HEK293 (cell line): ENCODE measurements around the gene PTPN12.

Experiments used
- HOXA7 ChIP-seq: sonication (generic); formaldehyde crosslinking; IDR thresholded peaks from 2 replicates; pipeline ENCODE4 v1.8.1; 2022; ENCODE audit warnings: missing genetic modification reagents, borderline replicate concordance
- KLF8 ChIP-seq: fragments of 450-650 bp; formaldehyde crosslinking; IDR thresholded peaks from 2 replicates; pipeline ENCODE4 v1.5.1; 2016; ENCODE audit warnings: missing biosample characterization, missing genetic modification characterization
- TRIM28 ChIP-seq: IDR thresholded peaks from 2 replicates; pipeline ENCODE4 v1.6.1; 2011; ENCODE audit warnings: low read length, control low read depth, borderline replicate concordance
- ZNF19 ChIP-seq: fragments of 450-650 bp; formaldehyde crosslinking; IDR thresholded peaks from 2 replicates; pipeline ENCODE4; 2016; ENCODE audit warnings: missing biosample characterization, missing genetic modification characterization, low read depth
- ZNF311 ChIP-seq: fragments of 450-650 bp; formaldehyde crosslinking; IDR thresholded peaks from 2 replicates; pipeline ENCODE4 v1.5.1; 2017; ENCODE audit warnings: missing biosample characterization, missing genetic modification characterization, borderline replicate concordance
- ZNF501 ChIP-seq: fragments of 450-650 bp; formaldehyde crosslinking; IDR thresholded peaks from 2 replicates; pipeline ENCODE4 v1.5.1; 2016; ENCODE audit warnings: missing biosample characterization, missing genetic modification characterization
- ZNF792 ChIP-seq: fragments of 450-650 bp; formaldehyde crosslinking; IDR thresholded peaks from 2 replicates; pipeline ENCODE4 v1.5.1; 2016; ENCODE audit warnings: missing biosample characterization, missing genetic modification characterization

GRCh38 chr7:77536017-77536412 is 1.1 kb upstream of the PTPN12 start:
- TF ChIP-seq HOXA7 (CRISPR knock-in tag) (no peak), TRIM28 (no peak), ZNF792 (tag by site-specific recombination) (no peak), KLF8 (tag by site-specific recombination) (no peak), ZNF19 (tag by site-specific recombination) (no peak), ZNF311 (tag by site-specific recombination) (no peak), ZNF501 (tag by site-specific recombination) (no peak)
